Sigmoid colon (tissue), 7 donors: ENCODE measurements around the gene FGG. TPM values are rescaled to one million over a fixed set of nuclear protein-coding genes. Genes with fewer than 3 reads are reported as not detected.

Experiments
- DNase-seq: peaks from one replicate; pipeline ENCODE4 v3.0.0-alpha.2; 2019
- H3K27ac ChIP-seq, 4 donors: fragments of 200-600 bp; sonication (generic); one replicate each; pipeline ENCODE4 v1.5.1; 2016 to 2019; ENCODE audit warnings: mild to moderate bottlenecking in 1 of 4
- H3K27me3 ChIP-seq, 3 donors: fragments of 200-600 bp; sonication (generic); one replicate each; pipeline ENCODE4 v1.5.1; 2019; ENCODE audit warnings: mild to moderate bottlenecking in 1 of 3
- H3K36me3 ChIP-seq, 4 donors: fragments of 200-600 bp; sonication (generic); one replicate each; pipeline ENCODE4 v1.5.1; 2016 to 2019
- H3K4me1 ChIP-seq, 4 donors: fragments of 200-600 bp; sonication (generic); one replicate each; pipeline ENCODE4 v1.5.1; 2017 to 2019
- H3K4me3 ChIP-seq, 4 donors: fragments of 200-600 bp; sonication (generic); one replicate each; pipeline ENCODE4 v1.5.1; 2017 to 2019; ENCODE audit warnings: mild to moderate bottlenecking in 2 of 4, moderate library complexity in 1 of 4
- H3K9me3 ChIP-seq, 4 donors: fragments of 200-600 bp in 3 of 4; sonication (generic) in 3 of 4; one replicate each; pipeline versions ENCODE4 v1.5.1 to v1.6.1; 2013 to 2019
- CTCF ChIP-seq, 4 experiments: fragments of 450-650 bp in 3 of 4; fragments of 200-600 bp in 1 of 4; IDR thresholded peaks; one replicate each; pipeline ENCODE4 v1.5.1; 2016 to 2019; ENCODE audit warnings: antibody characterized with exemption in 4 of 4, mild to moderate bottlenecking in 3 of 4, moderate library complexity in 2 of 4
- EP300 ChIP-seq, 4 donors: sonication (generic); formaldehyde crosslinking; IDR thresholded peaks; one replicate each; pipeline ENCODE4 v1.6.1; 2017; ENCODE audit warnings: antibody characterized with exemption in 4 of 4
- POLR2A ChIP-seq, 2 donors: fragments of 450-650 bp; IDR thresholded peaks; one replicate each; pipeline ENCODE4 v1.6.1; 2016; ENCODE audit warnings: antibody characterized with exemption in 2 of 2, mild to moderate bottlenecking in 2 of 2, moderate library complexity in 2 of 2
- POLR2AphosphoS5 ChIP-seq, 4 donors: sonication (generic); formaldehyde crosslinking; IDR thresholded peaks; one replicate each; pipeline ENCODE4 v1.6.1; 2017; ENCODE audit warnings: antibody characterized with exemption in 4 of 4
- WGBS, 2 donors: extraction: QIAGEN DNeasy Blood & Tissue Kit; methylation state at CpG; one replicate each; pipeline ENCODE4 v1.1.7; 2013; 5-methylcytosine and 5-hydroxymethylcytosine counted together
- intact Hi-C: fragments of 100-400 bp; cut with DNase I; formaldehyde crosslinking; loops from one replicate; pipeline ENCODE4 v1.15.1; 2023
- polyA plus RNA-seq, 3 donors: library from polyadenylated mRNA; stranded (reverse); fragments of 200-250 nt; gene quantifications; one replicate each; pipeline ENCODE4 v1.2.3, GENCODE V29; 2013
- total RNA-seq, 4 donors: library from RNA; depleted of rRNA; stranded (reverse); fragments of >200 nt; gene quantifications; one replicate each; pipeline ENCODE4 v1.1.0, GENCODE V29; 2016
- donor health status: healthy with polysubstance abuse.
- donor health status: Bipolar disorder and iron deficiency.
- donor health status: healthy.

The FGG gene
- total and polyA plus RNA-seq, 7 donors = 0.22 TPM; not detected in 6

- no peak for DNase-seq
- no peak for TF ChIP-seq EP300 (IDR thresholded peaks at IDR 0.05)
- no peak for TF ChIP-seq CTCF (IDR thresholded peaks at IDR 0.05)
- no peak for TF ChIP-seq POLR2AphosphoS5 (IDR thresholded peaks at IDR 0.05)
- no peak for TF ChIP-seq POLR2A (IDR thresholded peaks at IDR 0.05)
- no peaks in the 10 kb centered on the region for H3K4me1 ChIP-seq
- H3K36me3 ChIP-seq = no peaks in the 10 kb centered on the region
- no peaks in the 10 kb centered on the region for H3K9me3 ChIP-seq
- H3K27ac ChIP-seq = no peak overlapping the region
- H3K4me3 ChIP-seq = no peak overlapping the region
- no peaks in the 10 kb centered on the region for H3K27me3 ChIP-seq
- 91% methylated on average over 3 of the region's 3 CpGs for WGBS, 2 donors
- intact Hi-C loops = no loop called here
These were observed 3.8 kb downstream of the FGG start for GRCh38 chr4:154608361-154609252.

- WGBS, 2 donors = 91 to 92% methylated on average over 6 of the region's 6 CpGs
These were observed 5.4 kb downstream of the FGG start for GRCh38 chr4:154606728-154607723.

GRCh38 chr4:154604696-154605200 lies 7.7 kb downstream of the FGG start:
- TF ChIP-seq POLR2AphosphoS5 (IDR thresholded peaks at IDR 0.05) = no peak
- no peak for TF ChIP-seq POLR2A (IDR thresholded peaks at IDR 0.05)
- no peak for TF ChIP-seq EP300 (IDR thresholded peaks at IDR 0.05)
- no peak for TF ChIP-seq CTCF (IDR thresholded peaks at IDR 0.05)
- 87 to 92% methylated on average over 4 of the region's 4 CpGs for WGBS, 2 donors
- intact Hi-C loops = no loop called here

More at GRCh38 chr4:154606728-154607723, 5.4 kb downstream of the FGG start:
- no peaks in the 10 kb centered on the region for H3K4me1 ChIP-seq
- intact Hi-C loops = no loop called here
- H3K27ac ChIP-seq = no peak overlapping the region
- no peaks in the 10 kb centered on the region for H3K36me3 ChIP-seq
- H3K4me3 ChIP-seq = no peak overlapping the region
- H3K9me3 ChIP-seq = no peaks in the 10 kb centered on the region
- no peaks in the 10 kb centered on the region for H3K27me3 ChIP-seq
- TF ChIP-seq POLR2AphosphoS5 (IDR thresholded peaks at IDR 0.05) (no peak), EP300 (IDR thresholded peaks at IDR 0.05) (no peak), CTCF (IDR thresholded peaks at IDR 0.05) (no peak), POLR2A (IDR thresholded peaks at IDR 0.05) (no peak)
- no peak for DNase-seq

GRCh38 chr4:154603033-154603943 lies 9.2 kb downstream of the FGG start:
- no peak overlapping the region for H3K4me3 ChIP-seq
- DNase-seq = no peak
- H3K36me3 ChIP-seq = no peaks in the 10 kb centered on the region
- intact Hi-C loops = no loop called here
- H3K27me3 ChIP-seq = no peaks in the 10 kb centered on the region
- no peak overlapping the region for H3K27ac ChIP-seq
- 93 to 95% methylated on average over 6 of the region's 6 CpGs for WGBS, 2 donors
- no peaks in the 10 kb centered on the region for H3K9me3 ChIP-seq
- TF ChIP-seq POLR2A (IDR thresholded peaks at IDR 0.05) = no peak
- TF ChIP-seq POLR2AphosphoS5 (IDR thresholded peaks at IDR 0.05) = no peak
- TF ChIP-seq CTCF (IDR thresholded peaks at IDR 0.05) = no peak
- TF ChIP-seq EP300 (IDR thresholded peaks at IDR 0.05) = no peak
- no peaks in the 10 kb centered on the region for H3K4me1 ChIP-seq

More at GRCh38 chr4:154604696-154605200, 7.7 kb downstream of the FGG start:
- Histone ChIP-seq H3K4me1 (no peaks in the 10 kb centered on the region), H3K9me3 (no peaks in the 10 kb centered on the region), H3K27ac (no peak overlapping the region), H3K27me3 (no peaks in the 10 kb centered on the region), H3K4me3 (no peak overlapping the region), H3K36me3 (no peaks in the 10 kb centered on the region)
- no peak for DNase-seq
